Sigmoid colon (tissue), 7 donors: ENCODE measurements around the gene IMMT. TPM values are rescaled to one million over a fixed set of nuclear protein-coding genes. Genes with fewer than 3 reads are reported as not detected.

Source experiments
- DNase-seq: peaks from one replicate; pipeline ENCODE4 v3.0.0-alpha.2; 2019
- H3K27ac ChIP-seq, 4 donors: fragments of 200-600 bp; sonication (generic); one replicate each; pipeline ENCODE4 v1.5.1; 2016 to 2019; ENCODE audit warnings: mild to moderate bottlenecking in 1 of 4
- H3K27me3 ChIP-seq, 3 donors: fragments of 200-600 bp; sonication (generic); one replicate each; pipeline ENCODE4 v1.5.1; 2019; ENCODE audit warnings: mild to moderate bottlenecking in 1 of 3
- H3K36me3 ChIP-seq, 4 donors: fragments of 200-600 bp; sonication (generic); one replicate each; pipeline ENCODE4 v1.5.1; 2016 to 2019
- H3K4me1 ChIP-seq, 4 donors: fragments of 200-600 bp; sonication (generic); one replicate each; pipeline ENCODE4 v1.5.1; 2017 to 2019
- H3K4me3 ChIP-seq, 4 donors: fragments of 200-600 bp; sonication (generic); one replicate each; pipeline ENCODE4 v1.5.1; 2017 to 2019; ENCODE audit warnings: mild to moderate bottlenecking in 2 of 4, moderate library complexity in 1 of 4
- H3K9me3 ChIP-seq, 4 donors: fragments of 200-600 bp in 3 of 4; sonication (generic) in 3 of 4; one replicate each; pipeline versions ENCODE4 v1.5.1 to v1.6.1; 2013 to 2019
- EP300 ChIP-seq, 4 donors: sonication (generic); formaldehyde crosslinking; IDR thresholded peaks; one replicate each; pipeline ENCODE4 v1.6.1; 2017; ENCODE audit warnings: antibody characterized with exemption in 4 of 4
- POLR2A ChIP-seq, 2 donors: fragments of 450-650 bp; IDR thresholded peaks; one replicate each; pipeline ENCODE4 v1.6.1; 2016; ENCODE audit warnings: antibody characterized with exemption in 2 of 2, mild to moderate bottlenecking in 2 of 2, moderate library complexity in 2 of 2
- POLR2AphosphoS5 ChIP-seq, 4 donors: sonication (generic); formaldehyde crosslinking; IDR thresholded peaks; one replicate each; pipeline ENCODE4 v1.6.1; 2017; ENCODE audit warnings: antibody characterized with exemption in 4 of 4
- whole genome bisulfite sequencing, 2 donors: extraction: QIAGEN DNeasy Blood & Tissue Kit; methylation state at CpG; one replicate each; pipeline ENCODE4 v1.1.7; 2013; 5-methylcytosine and 5-hydroxymethylcytosine counted together
- intact Hi-C: fragments of 100-400 bp; cut with DNase I; formaldehyde crosslinking; loops from one replicate; pipeline ENCODE4 v1.15.1; 2023
- polyA plus RNA-seq, 3 donors: library from polyadenylated mRNA; stranded (reverse); fragments of 200-250 nt; gene quantifications; one replicate each; pipeline ENCODE4 v1.2.3, GENCODE V29; 2013
- total RNA-seq, 4 donors: library from RNA; depleted of rRNA; stranded (reverse); fragments of >200 nt; gene quantifications; one replicate each; pipeline ENCODE4 v1.1.0, GENCODE V29; 2016
- TF ChIP-seq, protein P1 (sequence below), 4 experiments: fragments of 450-650 bp in 3 of 4; fragments of 200-600 bp in 1 of 4; IDR thresholded peaks; one replicate each; pipeline ENCODE4 v1.5.1; 2016 to 2019; ENCODE audit warnings: antibody characterized with exemption in 4 of 4, mild to moderate bottlenecking in 3 of 4, moderate library complexity in 2 of 4
- donor health status: healthy with polysubstance abuse.
- donor health status: Bipolar disorder and iron deficiency.
- donor health status: healthy.

IMMT gene
- total and polyA plus RNA-seq, 7 donors: 46.1 to 90.2 (median 48.2) TPM

DNA sequence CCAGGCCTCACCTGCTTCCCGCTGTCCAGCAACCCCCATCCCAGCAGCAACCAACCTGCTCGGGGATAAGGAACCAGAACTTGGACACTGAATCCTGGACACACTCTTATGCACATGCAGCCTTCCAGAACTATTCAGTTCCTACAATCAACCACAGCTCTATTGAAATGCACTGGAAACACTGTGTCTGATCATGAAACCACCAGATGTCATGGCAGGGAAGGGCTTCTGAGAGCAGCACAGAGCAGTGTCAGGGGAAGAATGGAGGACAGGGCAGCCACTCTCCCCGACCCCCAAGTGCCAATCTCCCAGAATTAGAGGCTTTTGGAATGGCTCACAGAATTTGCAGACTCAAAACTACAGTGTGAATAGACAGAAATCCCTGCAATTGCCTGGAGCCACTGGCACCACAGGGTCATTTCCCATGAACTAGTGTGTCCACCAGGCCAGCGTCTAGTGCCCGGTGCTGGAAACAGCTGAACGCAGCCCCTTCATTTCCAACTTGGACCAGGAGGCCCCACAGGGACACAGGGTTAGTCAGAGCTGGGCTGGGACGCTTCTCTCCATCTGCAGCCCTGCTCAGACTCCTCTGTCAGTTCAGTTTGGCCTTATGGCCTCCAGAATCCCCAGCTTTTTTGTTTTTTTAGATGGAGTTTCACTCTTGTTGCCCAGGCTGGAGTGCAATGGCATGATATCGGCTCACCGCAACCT lies 29.5 kb upstream of the IMMT start:
- intact Hi-C loops: loop anchor here (5.0 to 10.0 kb wide), 3 partner anchors 58 to 218 kb away; partner anchors contain the start of genes KDM3A and REEP1
- TF ChIP-seq POLR2AphosphoS5 (IDR thresholded peaks at IDR 0.05) (no peak), POLR2A (IDR thresholded peaks at IDR 0.05) (no peak), EP300 (IDR thresholded peaks at IDR 0.05) (no peak)
- TF ChIP-seq, protein P1, sequence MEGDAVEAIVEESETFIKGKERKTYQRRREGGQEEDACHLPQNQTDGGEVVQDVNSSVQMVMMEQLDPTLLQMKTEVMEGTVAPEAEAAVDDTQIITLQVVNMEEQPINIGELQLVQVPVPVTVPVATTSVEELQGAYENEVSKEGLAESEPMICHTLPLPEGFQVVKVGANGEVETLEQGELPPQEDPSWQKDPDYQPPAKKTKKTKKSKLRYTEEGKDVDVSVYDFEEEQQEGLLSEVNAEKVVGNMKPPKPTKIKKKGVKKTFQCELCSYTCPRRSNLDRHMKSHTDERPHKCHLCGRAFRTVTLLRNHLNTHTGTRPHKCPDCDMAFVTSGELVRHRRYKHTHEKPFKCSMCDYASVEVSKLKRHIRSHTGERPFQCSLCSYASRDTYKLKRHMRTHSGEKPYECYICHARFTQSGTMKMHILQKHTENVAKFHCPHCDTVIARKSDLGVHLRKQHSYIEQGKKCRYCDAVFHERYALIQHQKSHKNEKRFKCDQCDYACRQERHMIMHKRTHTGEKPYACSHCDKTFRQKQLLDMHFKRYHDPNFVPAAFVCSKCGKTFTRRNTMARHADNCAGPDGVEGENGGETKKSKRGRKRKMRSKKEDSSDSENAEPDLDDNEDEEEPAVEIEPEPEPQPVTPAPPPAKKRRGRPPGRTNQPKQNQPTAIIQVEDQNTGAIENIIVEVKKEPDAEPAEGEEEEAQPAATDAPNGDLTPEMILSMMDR (IDR thresholded peaks at IDR 0.05): no peak
- 91 to 93% methylated on average over 9 of the region's 9 CpGs for WGBS, 2 donors
- H3K4me1 ChIP-seq: peaks cover 0 to 55% (median 50%) of the 10 kb centered on the region in 4 donors
- H3K36me3 ChIP-seq: no peaks in the 10 kb centered on the region
- no peak for DNase-seq
- no peak overlapping the region for H3K4me3 ChIP-seq
- no peaks in the 10 kb centered on the region for H3K27me3 ChIP-seq
- H3K9me3 ChIP-seq: no peaks in the 10 kb centered on the region
- H3K27ac ChIP-seq: peak overlapping the region; percentile 84 to 96 (median 92)

DNA sequence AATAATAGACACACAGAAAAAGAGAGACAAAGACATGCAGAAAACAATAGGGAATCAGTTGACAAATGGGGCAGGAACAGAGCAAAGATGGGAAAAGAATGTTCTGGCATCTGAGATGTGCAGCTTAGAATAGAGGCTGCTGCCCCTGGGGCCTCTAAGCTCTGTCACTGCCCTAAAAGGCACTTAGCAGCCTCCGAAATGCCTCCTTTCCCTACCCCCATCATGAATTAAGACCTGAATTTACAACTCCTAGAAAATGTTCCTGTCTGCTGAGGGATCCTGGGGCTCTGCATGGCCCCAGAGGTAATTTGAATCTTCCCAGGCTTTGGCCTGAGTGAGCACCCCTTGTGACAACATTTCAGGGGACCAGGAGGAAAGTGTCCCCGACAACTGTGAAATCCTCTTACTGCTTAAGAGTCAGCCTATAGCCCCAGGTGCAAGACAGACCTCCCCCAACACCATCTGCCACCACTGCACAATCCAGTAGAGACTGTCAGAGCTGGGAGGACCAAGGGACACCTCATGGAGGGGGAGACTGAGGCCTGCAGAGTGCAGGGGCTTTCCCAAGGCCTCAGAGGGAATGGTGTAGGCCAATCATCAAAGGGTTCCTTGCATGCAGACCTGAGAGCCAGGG lies 28.8 kb upstream of the IMMT start:
- Histone ChIP-seq H3K9me3 (no peaks in the 10 kb centered on the region), H3K27me3 (no peaks in the 10 kb centered on the region), H3K27ac (peak overlapping the region; percentile 84 to 96 (median 92)), H3K4me1 (peaks cover 0 to 55% (median 50%) of the 10 kb centered on the region in 4 donors), H3K4me3 (no peak overlapping the region), H3K36me3 (no peaks in the 10 kb centered on the region)
- 89 to 92% methylated on average over 2 of the region's 2 CpGs for WGBS, 2 donors
- DNase-seq: peak; percentile 78
- intact Hi-C loops: loop anchor here (2.0 to 10.0 kb wide), 4 partner anchors 58 to 218 kb away; partner anchors contain the start of genes KDM3A and REEP1
- TF ChIP-seq POLR2A (IDR thresholded peaks at IDR 0.05): no peak
- TF ChIP-seq, protein P1 (IDR thresholded peaks at IDR 0.05): no peak
- TF ChIP-seq POLR2AphosphoS5 (IDR thresholded peaks at IDR 0.05): peak in 1 of 4 donors; percentile 48
- peak in 2 of 4 donors; percentile 47 to 74 for TF ChIP-seq EP300 (IDR thresholded peaks at IDR 0.05)

DNA sequence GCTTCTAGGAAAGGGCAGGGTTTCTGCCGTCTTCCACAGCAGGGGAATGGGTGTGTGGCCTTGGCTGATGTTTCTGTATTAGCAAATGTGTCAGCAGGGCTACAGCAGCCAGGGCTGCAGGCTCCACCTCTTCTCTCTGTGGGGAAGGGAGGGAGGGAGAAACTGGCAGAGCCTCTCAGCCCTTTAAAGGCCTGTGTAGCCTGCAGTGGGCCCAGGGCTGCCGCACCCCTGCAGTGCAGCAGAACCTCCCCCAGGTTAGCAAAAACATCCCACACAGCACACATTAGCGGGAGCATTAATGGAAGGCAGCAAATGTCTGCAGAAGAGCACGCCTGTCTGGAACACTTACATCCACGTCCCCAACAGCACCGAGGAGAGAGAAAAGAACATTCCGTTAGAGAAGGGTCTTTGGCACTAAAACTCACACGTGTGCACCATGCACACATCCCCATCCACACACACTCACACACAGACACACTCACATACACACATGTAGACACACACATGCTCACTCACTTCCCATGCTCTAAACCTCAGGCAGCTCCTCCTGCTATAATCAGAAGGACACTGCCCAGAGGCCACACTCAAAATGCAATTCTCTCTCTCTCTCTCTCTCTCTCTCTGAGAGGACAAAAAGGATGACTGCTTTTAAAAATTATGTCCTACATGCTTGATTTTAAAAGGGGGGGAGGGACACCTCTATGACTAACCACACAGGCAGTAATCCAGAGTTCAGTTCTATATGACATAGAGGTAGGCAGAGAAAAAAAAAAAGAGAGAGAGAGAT lies 28.1 kb upstream of the IMMT start:
- intact Hi-C loops: loop anchor here (2.0 to 10.0 kb wide), 4 partner anchors 59 to 219 kb away; partner anchors contain the start of genes KDM3A and REEP1
- H3K36me3 ChIP-seq: no peaks in the 10 kb centered on the region
- H3K27ac ChIP-seq: peak overlapping the region; percentile 84 to 96 (median 92)
- 60 to 63% methylated on average over 8 of the region's 8 CpGs for WGBS, 2 donors
- DNase-seq: peak; percentile 95
- peak in 1 of 4 donors; percentile 59 for TF ChIP-seq EP300 (IDR thresholded peaks at IDR 0.05)
- TF ChIP-seq POLR2AphosphoS5 (IDR thresholded peaks at IDR 0.05): peak; percentile 57 to 79 (median 64)
- TF ChIP-seq, protein P1 (IDR thresholded peaks at IDR 0.05): no peak
- H3K4me3 ChIP-seq: no peak overlapping the region
- H3K27me3 ChIP-seq: no peaks in the 10 kb centered on the region
- H3K4me1 ChIP-seq: peaks cover 0 to 55% (median 50%) of the 10 kb centered on the region in 4 donors
- H3K9me3 ChIP-seq: no peaks in the 10 kb centered on the region

DNA sequence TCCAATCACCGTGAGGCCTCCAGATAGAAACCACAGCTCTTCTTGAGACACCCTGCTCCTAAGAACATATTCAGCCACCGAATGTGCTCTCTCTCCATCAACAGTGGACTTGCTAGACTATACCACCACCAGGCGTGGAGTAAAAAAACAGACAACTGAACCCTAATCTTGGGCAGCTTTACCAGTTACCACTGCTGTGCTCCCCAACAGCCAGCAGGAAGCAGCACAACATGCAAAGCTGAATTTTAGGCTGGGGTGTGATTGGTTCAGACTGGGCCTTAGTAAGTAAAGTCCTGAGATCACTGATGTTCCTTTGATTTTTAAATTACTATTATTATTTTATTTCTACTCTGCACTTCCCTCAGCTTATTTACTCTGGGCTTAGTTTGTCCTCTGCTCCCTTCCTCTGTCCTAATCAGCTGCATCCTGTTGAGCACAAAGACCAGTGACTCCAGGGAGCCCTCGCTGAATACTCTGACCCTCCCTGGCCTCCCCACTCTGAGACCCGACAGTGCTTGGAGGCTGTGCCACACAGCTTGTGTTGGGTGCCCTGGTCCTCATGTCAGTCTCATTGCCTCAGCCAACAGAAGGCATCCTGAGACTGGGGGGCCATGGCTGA lies 25.9 kb upstream of the IMMT start:
- peak overlapping the region; percentile 84 to 96 (median 92) for H3K27ac ChIP-seq
- peaks cover 0 to 55% (median 50%) of the 10 kb centered on the region in 4 donors for H3K4me1 ChIP-seq
- intact Hi-C loops: loop anchor here (1.0 to 10.0 kb wide), 4 partner anchors 61 to 221 kb away; partner anchors contain the start of genes KDM3A and REEP1
- no peaks in the 10 kb centered on the region for H3K27me3 ChIP-seq
- H3K4me3 ChIP-seq: no peak overlapping the region
- H3K9me3 ChIP-seq: no peaks in the 10 kb centered on the region
- TF ChIP-seq, protein P1 (IDR thresholded peaks at IDR 0.05): peak; percentile 89 to 93 (median 92)
- TF ChIP-seq EP300 (IDR thresholded peaks at IDR 0.05): no peak
- no peak for TF ChIP-seq POLR2AphosphoS5 (IDR thresholded peaks at IDR 0.05)
- no peaks in the 10 kb centered on the region for H3K36me3 ChIP-seq
- WGBS, 2 donors: 65 to 68% methylated on average over 5 of the region's 5 CpGs
- DNase-seq: peak; percentile 79
